Stimulated activated naive B cell treated with anti-CD40 and anti-IgM and Interleukin-4, amounts not matched to agents 10 μg/mL and 1 μg/mL and 100 μg/mL, for 72 hours (primary cell): Measurements from ENCODE around the gene KCNN2.
A peak's percentile ranks its signal among the peaks of the same experiment; 100 is the strongest.
"Not testable (repeated sequence)": the region's sequence is repeated elsewhere in the genome, so short reads cannot be mapped to it uniquely, and the experiment has no call there.

ENCODE experiments used
- ATAC-seq, 2 donors: fragments of 150-1000 bp; cut with Tn5 transposase; replicated peaks; 2 replicates each; pipeline ENCODE4 v1.10.0; 2021; ENCODE audit warnings: moderate library complexity in 1 of 2
- DNase-seq: peaks from one replicate; pipeline ENCODE4 v3.0.0; 2021
- H3K27ac Mint-ChIP-seq: one replicate; pipeline ENCODE4 v1.8.0; 2022; ENCODE audit warnings: mild to moderate bottlenecking, mixed read lengths
- H3K27me3 Mint-ChIP-seq, 2 donors: one replicate each; pipeline ENCODE4 v1.8.0; 2022; ENCODE audit warnings: mixed read lengths in 2 of 2
- H3K36me3 Mint-ChIP-seq, 2 donors: one replicate each; pipeline ENCODE4 v1.8.0; 2022; ENCODE audit warnings: mixed read lengths in 2 of 2, mild to moderate bottlenecking in 1 of 2
- H3K4me1 Mint-ChIP-seq, 2 donors: one replicate each; pipeline ENCODE4 v1.8.0; 2022; ENCODE audit warnings: mixed read lengths in 2 of 2, mild to moderate bottlenecking in 1 of 2
- H3K4me3 Mint-ChIP-seq, 2 donors: one replicate each; pipeline ENCODE4 v1.8.0; 2022; ENCODE audit warnings: mild to moderate bottlenecking in 2 of 2, mixed read lengths in 2 of 2, moderate library complexity in 1 of 2
- H3K9me3 Mint-ChIP-seq, 2 donors: one replicate each; pipeline ENCODE4 v1.8.0; 2022; ENCODE audit warnings: mixed read lengths in 2 of 2, mild to moderate bottlenecking in 1 of 2

KCNN2 gene

DNA sequence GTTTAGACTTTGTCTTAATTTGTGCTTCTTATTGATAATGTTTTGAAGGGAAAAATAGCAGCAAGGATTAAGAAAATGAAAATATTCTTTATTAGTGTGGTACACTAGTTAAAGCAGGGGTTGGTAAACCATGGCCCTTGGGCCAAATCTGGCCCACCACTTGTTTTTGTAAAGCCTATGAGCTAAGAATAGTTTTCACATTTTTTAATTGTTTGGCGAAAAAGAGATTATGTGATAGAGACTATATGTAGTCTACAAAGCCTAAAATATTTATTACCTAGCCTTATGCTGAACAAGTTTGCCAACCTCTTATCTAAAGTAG is 57.2 kb downstream of the KCNN2 start:
- peak overlapping the region; percentile 11 to 57 for H3K4me3 Mint-ChIP-seq
- H3K9me3 Mint-ChIP-seq = no peaks in the 10 kb centered on the region
- H3K27me3 Mint-ChIP-seq = peaks cover 8 to 19% of the 10 kb centered on the region in 2 donors
- no peak for DNase-seq
- ATAC-seq = peak; percentile 38 to 48
- peaks cover 6 to 9% of the 10 kb centered on the region in 2 donors for H3K4me1 Mint-ChIP-seq
- no peak overlapping the region for H3K27ac Mint-ChIP-seq
- H3K36me3 Mint-ChIP-seq = no peaks in the 10 kb centered on the region

DNA sequence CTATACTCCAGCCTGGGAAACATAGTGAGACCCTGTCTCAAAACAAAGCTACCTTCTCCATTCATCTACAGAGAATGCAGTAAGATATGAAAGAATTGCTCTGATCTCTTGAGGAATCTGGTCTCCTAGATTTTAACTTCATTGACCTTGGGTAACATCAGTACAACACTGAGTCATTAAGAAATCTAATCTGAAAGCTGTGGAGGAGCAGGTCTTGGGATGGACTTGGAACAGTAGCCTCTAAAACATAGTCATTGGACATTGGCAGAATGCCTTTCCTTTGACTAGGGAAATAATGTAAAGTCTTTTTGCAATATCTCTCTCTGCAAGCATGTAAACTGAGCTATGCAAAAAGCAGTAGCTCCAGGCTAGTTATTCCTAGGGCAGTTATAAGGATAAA is 58.1 kb downstream of the KCNN2 start:
- no peaks in the 10 kb centered on the region for H3K36me3 Mint-ChIP-seq
- H3K9me3 Mint-ChIP-seq = no peaks in the 10 kb centered on the region
- H3K4me3 Mint-ChIP-seq = no peak overlapping the region
- H3K4me1 Mint-ChIP-seq = peaks cover 6 to 9% of the 10 kb centered on the region in 2 donors
- no peak overlapping the region for H3K27ac Mint-ChIP-seq
- peaks cover 8 to 19% of the 10 kb centered on the region in 2 donors for H3K27me3 Mint-ChIP-seq
- DNase-seq (no peak), ATAC-seq (no peak)

DNA sequence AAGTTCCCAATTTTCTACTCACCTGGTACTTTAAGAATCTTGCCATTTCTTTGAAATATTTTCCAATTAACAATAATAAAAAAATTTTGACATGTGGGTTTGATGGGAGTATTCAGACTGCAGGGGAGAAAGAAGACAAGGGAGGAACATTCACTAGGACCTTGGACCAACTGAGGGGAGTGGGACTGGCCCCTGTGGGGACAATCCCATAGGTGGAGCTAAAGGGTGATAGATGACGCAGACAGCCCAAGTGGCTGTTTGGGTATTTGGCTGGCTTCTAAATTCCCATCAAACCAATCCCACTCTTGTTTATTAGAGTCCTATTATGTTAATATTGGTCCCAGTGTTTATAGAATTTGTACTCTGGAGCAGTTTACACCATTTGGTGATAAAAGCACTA is 65.3 kb downstream of the KCNN2 start:
- peaks cover 0 to 3% of the 10 kb centered on the region in 2 donors for H3K9me3 Mint-ChIP-seq
- H3K4me3 Mint-ChIP-seq = no peak overlapping the region
- no peak overlapping the region for H3K27ac Mint-ChIP-seq
- DNase-seq (no peak), ATAC-seq (no peak)
- H3K27me3 Mint-ChIP-seq = peaks cover 4 to 11% of the 10 kb centered on the region in 2 donors
- H3K4me1 Mint-ChIP-seq = no peaks in the 10 kb centered on the region
- H3K36me3 Mint-ChIP-seq = no peaks in the 10 kb centered on the region

DNA sequence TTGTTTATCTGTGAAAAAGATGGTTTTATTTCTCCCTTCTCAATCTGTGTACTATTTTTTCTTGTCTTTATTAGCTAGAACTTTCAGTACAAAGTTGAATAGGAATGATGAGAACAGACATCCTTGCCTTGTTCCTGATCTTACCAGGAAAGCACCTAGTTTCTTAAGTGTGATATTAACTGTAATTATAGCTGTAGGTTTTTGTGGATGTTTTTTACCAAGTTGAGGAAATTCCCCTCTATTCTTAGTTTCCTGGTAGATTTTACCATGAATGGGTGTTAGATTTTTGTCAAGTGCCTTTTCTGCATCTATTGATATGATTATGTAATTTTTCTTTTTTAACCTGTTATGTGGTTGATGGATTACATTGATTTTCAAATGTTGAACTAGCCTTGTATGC is 68.7 kb downstream of the KCNN2 start:
- no peak for ATAC-seq
- Mint-ChIP-seq H3K27ac (no peak overlapping the region), H3K27me3 (peaks cover 0 to 6% of the 10 kb centered on the region in 2 donors), H3K4me3 (no peak overlapping the region), H3K36me3 (no peaks in the 10 kb centered on the region), H3K4me1 (no peaks in the 10 kb centered on the region), H3K9me3 (peaks cover 0 to 3% of the 10 kb centered on the region in 2 donors)
- no peak for DNase-seq

DNA sequence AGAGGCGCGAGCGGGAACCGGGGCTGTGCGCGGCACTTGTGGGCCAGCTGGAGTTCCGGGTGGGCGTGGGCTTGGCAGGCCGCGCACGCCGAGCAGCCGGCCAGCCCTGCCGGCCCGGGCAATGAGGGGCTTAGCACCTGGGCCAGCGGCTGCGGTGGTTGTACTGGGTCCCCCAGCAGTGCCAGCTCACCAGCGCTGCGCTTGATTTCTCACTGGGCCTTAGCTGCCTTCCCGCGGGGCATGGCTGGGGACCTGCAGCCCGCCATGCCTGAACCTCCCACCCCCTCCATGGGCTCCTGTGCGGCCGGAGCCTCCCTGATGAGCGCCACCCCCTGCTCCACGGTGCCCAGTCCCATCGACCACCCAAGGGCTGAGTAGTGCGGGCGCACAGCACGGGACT is 70.8 kb downstream of the KCNN2 start:
- H3K27ac Mint-ChIP-seq, DNase-seq, H3K9me3 Mint-ChIP-seq, H3K4me3 Mint-ChIP-seq, H3K36me3 Mint-ChIP-seq, ATAC-seq, H3K4me1 Mint-ChIP-seq, H3K27me3 Mint-ChIP-seq: not testable (repeated sequence)

DNA sequence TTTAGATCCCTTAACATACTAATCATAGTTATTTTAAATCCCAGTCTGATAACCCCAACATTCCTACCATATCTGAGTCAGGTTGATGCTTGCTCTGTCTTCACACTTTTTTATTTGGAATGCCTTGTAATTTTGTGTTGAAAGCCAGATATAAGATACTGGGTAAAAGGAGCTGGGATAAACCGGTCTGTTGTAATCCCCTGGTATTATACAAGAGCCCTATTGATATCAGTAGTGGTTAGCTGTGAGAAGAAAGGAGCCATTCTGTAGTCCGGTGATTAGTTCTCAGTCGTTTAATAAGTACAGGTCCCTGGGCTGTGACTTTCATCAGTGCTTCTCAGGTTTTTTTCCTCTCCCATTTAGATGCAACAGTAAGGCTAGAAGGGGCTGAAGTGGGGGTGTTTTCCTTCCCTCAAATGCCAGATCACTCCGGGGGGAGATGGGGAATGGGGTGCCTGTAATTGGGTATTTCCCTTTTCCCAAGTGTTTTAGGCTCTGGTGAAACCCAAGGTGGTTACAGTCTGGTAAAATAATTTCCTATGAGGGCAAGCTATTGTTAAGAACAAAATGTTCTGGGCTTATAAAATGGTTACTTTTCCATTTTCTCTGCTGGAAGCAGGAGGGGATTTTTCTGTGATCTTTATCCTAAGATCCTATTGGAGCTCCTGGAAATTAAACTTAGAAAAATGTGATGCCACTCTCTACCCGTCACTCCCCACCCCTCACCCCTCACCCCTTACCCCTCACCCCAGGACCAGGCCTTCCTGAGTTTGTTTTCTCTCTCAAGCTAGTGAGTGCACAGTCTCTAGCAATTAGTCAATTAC is 72.7 kb downstream of the KCNN2 start:
- ATAC-seq (no peak), DNase-seq (no peak)
- no peak overlapping the region for H3K4me3 Mint-ChIP-seq
- peaks cover 0 to 13% of the 10 kb centered on the region in 2 donors for H3K27me3 Mint-ChIP-seq
- H3K36me3 Mint-ChIP-seq = no peaks in the 10 kb centered on the region
- H3K27ac Mint-ChIP-seq = no peak overlapping the region
- H3K4me1 Mint-ChIP-seq = no peaks in the 10 kb centered on the region
- peaks cover 0 to 1% of the 10 kb centered on the region in 2 donors for H3K9me3 Mint-ChIP-seq

DNA sequence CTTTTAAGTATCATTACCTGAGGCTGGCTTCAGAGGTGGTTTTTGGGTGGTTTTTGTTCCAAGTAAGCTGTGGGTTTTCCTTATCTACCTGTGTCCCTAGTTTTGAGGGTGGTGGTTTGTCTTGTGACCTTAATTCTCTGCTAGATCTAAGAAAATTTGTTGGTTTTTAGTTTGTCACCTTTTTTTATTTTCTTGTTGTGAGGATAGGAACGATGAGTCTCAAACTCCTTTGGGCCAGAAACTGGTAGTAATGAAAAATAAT is 73.3 kb downstream of the KCNN2 start:
- no peaks in the 10 kb centered on the region for H3K4me1 Mint-ChIP-seq
- H3K9me3 Mint-ChIP-seq = peaks cover 0 to 1% of the 10 kb centered on the region in 2 donors
- H3K27ac Mint-ChIP-seq = no peak overlapping the region
- peaks cover 5 to 18% of the 10 kb centered on the region in 2 donors for H3K27me3 Mint-ChIP-seq
- DNase-seq (no peak), ATAC-seq (no peak)
- no peaks in the 10 kb centered on the region for H3K36me3 Mint-ChIP-seq
- H3K4me3 Mint-ChIP-seq = no peak overlapping the region

DNA sequence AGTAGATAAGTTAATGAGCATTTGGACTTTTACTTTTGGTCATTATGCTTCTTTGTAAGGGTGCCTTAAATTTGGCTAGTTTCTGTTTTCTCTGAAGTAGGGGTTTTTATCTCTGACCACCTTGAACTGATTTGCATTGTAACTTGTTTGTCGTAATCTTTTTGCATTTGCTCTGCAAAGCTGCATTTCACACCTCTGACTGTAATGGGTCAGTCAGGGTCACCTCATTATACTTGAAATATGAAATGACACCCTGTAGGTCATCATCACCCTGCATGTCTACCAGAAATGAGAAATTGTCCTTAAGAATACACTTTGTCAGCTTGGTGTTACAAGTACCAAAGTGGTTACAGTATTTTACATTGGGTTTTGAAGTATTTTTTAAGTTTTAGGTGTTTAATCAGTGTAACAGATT is 74.0 kb downstream of the KCNN2 start:
- Mint-ChIP-seq H3K9me3 (peaks cover 0 to 1% of the 10 kb centered on the region in 2 donors), H3K27me3 (peaks cover 7 to 22% of the 10 kb centered on the region in 2 donors), H3K4me1 (no peaks in the 10 kb centered on the region), H3K27ac (no peak overlapping the region), H3K4me3 (no peak overlapping the region), H3K36me3 (no peaks in the 10 kb centered on the region)
- ATAC-seq (no peak), DNase-seq (no peak)

DNA sequence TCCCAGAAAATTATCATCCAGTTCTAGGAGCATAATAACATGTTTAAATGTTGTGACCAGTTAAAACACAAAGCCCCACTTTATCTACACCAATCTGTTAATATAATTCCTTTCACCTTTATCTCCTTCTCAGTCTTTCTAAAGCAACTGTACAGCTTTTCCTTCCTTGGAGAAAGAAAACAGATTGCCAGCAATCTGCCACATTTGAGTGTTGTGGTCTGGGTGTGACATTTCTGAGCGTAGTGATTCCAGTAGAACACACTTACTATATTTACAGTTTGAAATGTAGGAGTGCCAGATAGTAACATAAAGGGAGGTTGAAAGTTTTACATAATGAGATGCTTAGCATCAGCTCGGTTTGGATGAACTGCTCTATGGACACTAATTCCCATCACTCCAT is 76.1 kb downstream of the KCNN2 start:
- H3K27ac Mint-ChIP-seq = no peak overlapping the region
- no peak for ATAC-seq
- H3K36me3 Mint-ChIP-seq = no peaks in the 10 kb centered on the region
- DNase-seq = no peak
- H3K4me1 Mint-ChIP-seq = no peaks in the 10 kb centered on the region
- no peak overlapping the region for H3K4me3 Mint-ChIP-seq
- H3K27me3 Mint-ChIP-seq = peaks cover 12 to 22% of the 10 kb centered on the region in 2 donors
- H3K9me3 Mint-ChIP-seq = no peaks in the 10 kb centered on the region

DNA sequence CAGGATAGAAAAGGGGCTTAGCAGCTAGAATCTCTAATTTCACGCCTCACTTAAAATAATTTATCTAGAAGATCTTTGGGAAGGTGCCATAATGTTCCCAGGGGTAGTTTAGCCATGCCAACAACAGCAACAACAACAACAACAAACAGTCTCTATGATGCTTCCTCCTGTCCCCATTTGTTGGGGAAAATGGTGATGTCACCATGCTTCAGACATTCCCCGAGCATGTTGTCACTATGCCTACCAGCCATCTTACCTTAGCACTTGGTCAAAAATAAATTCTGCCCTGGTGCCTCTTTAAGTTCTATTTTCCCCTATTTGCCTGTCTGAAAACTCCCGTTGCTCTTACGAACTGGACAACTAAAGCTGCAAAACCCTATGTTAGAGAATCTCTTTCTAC is 76.6 kb downstream of the KCNN2 start:
- no peak for DNase-seq
- Mint-ChIP-seq H3K4me3 (no peak overlapping the region), H3K4me1 (no peaks in the 10 kb centered on the region), H3K36me3 (no peaks in the 10 kb centered on the region), H3K27ac (no peak overlapping the region), H3K9me3 (no peaks in the 10 kb centered on the region), H3K27me3 (peaks cover 12 to 22% of the 10 kb centered on the region in 2 donors)
- ATAC-seq = no peak

DNA sequence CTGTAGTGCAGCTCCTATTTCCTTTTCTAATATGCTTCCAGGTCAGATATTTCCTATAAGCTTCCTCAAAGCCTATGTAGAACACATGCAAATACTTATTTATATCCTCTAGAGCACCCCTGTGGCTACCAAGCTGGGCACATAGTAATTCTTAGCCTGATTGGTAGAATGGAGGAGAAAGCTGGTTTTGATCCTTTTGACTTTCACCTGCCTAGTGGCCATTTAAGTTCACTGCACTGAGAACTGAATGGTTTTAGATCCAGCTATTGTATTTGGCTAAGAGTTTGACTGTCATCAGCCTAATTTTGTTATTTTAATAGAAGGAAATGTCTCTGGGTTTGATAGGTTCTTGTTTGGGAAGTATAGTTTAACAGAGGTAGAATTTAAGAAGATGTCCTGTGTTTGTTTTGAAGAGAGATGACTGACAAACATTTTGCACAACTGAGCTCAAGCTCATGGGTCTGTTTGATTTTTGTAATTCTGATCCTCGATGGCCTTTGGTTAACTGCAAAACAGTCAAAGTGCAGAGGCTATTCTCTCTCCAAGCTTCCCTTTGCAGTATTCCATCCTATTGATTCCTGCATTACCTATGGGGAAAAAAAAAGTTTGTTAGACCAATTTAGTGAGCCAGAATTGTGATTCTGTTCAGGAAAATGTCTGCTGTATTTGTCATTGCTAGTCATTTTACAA is 85.4 kb downstream of the KCNN2 start:
- Mint-ChIP-seq H3K36me3 (no peaks in the 10 kb centered on the region), H3K9me3 (no peaks in the 10 kb centered on the region), H3K27me3 (peaks cover 18 to 25% of the 10 kb centered on the region in 2 donors), H3K4me3 (no peak overlapping the region), H3K4me1 (peaks cover 6 to 8% of the 10 kb centered on the region in 2 donors), H3K27ac (no peak overlapping the region)
- peak in 1 of 2 donors; percentile 21 for ATAC-seq
- no peak for DNase-seq

DNA sequence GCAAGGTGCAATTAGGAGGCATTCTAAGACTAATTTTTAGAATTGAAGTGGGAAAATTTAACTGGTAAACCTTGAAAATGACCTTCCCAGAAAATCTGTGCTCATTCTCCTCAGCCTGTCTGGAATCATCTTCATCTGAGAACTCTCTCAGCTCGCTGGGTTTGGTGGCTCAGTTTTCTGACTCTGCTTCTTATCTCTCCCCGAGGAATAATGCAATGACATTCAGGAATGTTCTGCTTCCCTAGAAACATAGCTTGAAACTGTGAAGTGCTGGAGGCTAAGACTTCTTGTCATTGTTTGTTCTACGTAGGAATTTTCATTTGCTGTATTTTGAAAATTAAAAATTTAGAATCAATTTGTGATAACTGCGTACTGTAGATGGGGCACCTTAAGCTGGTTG is 86.6 kb downstream of the KCNN2 start:
- Mint-ChIP-seq H3K36me3 (no peaks in the 10 kb centered on the region), H3K9me3 (no peaks in the 10 kb centered on the region), H3K27me3 (peaks cover 15 to 19% of the 10 kb centered on the region in 2 donors), H3K4me3 (no peak overlapping the region), H3K27ac (no peak overlapping the region), H3K4me1 (peaks cover 6 to 8% of the 10 kb centered on the region in 2 donors)
- DNase-seq = no peak
- no peak for ATAC-seq

DNA sequence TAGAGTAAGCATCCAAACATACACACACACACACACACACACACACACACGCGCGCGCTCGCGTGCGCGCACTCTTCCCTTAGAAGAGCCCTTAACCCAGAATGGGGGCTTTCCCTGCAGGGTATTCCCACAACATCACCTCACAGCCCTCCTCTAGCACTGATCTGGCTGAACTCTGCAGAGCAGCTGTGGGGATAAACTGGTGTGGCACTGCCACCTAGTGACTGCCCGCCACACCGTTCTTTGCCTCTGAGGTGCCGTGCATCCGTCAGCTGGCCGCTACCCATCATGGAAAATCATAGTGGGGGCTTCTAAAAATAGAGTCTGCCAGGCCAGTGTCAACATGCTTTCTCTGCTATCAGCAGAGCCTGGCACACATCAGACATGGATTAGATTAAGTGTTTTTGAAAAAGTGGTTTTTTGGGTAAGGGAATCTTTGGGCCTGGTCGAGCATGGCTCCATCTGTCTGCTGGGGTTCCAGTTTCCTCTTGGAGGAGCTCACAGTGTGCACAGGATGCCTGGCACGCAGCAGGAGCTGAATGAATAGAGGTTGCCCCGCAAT is 88.1 kb downstream of the KCNN2 start:
- Mint-ChIP-seq H3K36me3 (no peaks in the 10 kb centered on the region), H3K9me3 (no peaks in the 10 kb centered on the region), H3K4me1 (peaks cover 6 to 8% of the 10 kb centered on the region in 2 donors), H3K27me3 (peaks cover 18 to 19% of the 10 kb centered on the region in 2 donors), H3K4me3 (no peak overlapping the region), H3K27ac (peak overlapping the region; percentile 75)
- ATAC-seq = peak; percentile 96 to 98
- DNase-seq = peak; percentile 63

DNA sequence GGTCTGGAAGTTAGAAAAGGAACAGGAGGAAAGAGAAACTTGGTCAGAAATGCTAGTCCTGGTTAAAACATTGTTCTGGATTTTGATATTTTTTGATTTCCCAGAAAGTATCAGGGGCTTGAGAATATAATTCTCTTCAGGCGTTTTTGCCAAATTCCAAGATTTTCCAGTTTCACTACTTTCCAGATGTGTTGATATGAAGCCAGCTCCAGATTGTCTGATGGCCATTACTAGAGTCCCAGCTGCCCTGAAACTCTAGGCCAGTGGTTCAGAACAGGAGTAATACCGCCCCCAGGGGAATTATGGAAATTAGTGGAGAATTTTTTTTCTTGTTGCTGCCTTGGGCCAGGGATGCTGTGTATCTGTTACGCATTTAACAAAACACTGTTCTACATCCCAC is 88.6 kb downstream of the KCNN2 start:
- Mint-ChIP-seq H3K4me1 (peaks cover 6 to 8% of the 10 kb centered on the region in 2 donors), H3K27me3 (peaks cover 18 to 19% of the 10 kb centered on the region in 2 donors), H3K4me3 (no peak overlapping the region), H3K9me3 (no peaks in the 10 kb centered on the region), H3K36me3 (no peaks in the 10 kb centered on the region), H3K27ac (no peak overlapping the region)
- DNase-seq = no peak
- no peak for ATAC-seq

DNA sequence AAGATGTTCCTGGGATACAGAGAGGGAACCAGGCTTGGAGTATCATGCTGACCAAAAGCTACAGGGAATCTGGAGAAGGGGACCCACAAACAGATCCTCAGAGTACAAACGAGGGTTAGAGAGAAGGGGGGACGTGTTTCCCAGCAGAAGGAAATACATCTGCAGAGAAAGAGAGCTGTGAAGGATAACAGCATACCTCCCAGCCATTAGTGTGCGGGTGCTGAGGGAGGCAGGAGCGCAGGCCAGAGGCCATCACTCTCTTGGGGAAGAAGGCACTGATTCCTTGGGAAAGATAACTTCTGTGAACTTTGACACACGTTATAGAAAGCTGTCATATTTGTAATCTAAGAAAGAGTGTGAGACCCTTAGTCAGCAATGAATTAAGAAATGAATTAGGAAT is 96.9 kb downstream of the KCNN2 start:
- H3K9me3 Mint-ChIP-seq = no peaks in the 10 kb centered on the region
- no peak overlapping the region for H3K4me3 Mint-ChIP-seq
- peaks cover 0 to 4% of the 10 kb centered on the region in 2 donors for H3K27me3 Mint-ChIP-seq
- H3K27ac Mint-ChIP-seq = no peak overlapping the region
- H3K36me3 Mint-ChIP-seq = no peaks in the 10 kb centered on the region
- ATAC-seq = no peak
- no peaks in the 10 kb centered on the region for H3K4me1 Mint-ChIP-seq
- no peak for DNase-seq
